CD4-positive, alpha-beta T cell treated with Interleukin-15 for 1 hour (primary cell): ENCODE results near the gene NCAM1.
"Not testable (repeated sequence)": the region's sequence is repeated elsewhere in the genome, so short reads cannot be mapped to it uniquely, and the experiment has no call there.

ENCODE experiments used
- DNase-seq: peaks from one replicate; pipeline ENCODE4 v3.0.0-alpha.2; 2020

Gene NCAM1

DNA sequence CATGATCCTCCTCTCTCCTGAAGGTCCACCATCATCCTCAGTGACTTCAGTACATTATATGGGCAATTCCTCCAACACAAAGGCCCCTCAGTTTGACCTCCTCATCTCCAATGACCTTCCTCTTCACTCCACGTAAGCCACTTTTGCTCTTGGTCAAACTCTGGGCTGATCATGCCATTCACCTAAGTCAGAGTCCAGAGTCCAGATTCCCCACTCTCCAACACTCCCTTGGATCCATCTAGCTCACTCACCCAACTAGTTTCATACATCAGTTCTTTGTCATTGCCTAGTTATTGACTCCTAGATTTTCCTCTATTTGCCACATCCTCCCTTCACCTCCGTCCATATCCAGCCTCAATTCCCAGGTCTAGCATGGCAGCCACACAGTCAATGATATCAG, 322.7 kb downstream of the NCAM1 start:
- DNase-seq = no peak

DNA sequence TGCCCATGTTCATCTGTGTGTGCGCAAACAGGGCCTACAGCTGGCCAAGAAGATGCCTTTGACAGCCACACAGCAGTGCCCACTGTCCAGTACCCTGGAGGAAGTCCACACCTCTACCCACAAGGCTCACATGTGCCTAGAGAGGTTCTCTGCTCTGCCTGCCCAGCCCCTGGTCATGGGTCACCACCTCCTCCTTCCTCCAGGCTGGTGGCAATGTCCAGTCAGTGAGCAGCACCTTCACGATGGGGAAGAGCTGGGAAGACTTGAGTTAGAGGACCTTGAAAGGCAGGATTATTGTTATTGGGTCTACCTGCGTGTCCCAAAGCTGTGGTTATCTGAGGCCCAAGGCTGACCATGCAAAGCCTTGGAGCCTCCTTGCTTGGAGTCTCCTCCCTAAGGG, 324.8 kb downstream of the NCAM1 start:
- no peak for DNase-seq

GRCh38 chr11:113286509-113287497, 325.6 kb downstream of the NCAM1 start:
- no peak for DNase-seq

DNA sequence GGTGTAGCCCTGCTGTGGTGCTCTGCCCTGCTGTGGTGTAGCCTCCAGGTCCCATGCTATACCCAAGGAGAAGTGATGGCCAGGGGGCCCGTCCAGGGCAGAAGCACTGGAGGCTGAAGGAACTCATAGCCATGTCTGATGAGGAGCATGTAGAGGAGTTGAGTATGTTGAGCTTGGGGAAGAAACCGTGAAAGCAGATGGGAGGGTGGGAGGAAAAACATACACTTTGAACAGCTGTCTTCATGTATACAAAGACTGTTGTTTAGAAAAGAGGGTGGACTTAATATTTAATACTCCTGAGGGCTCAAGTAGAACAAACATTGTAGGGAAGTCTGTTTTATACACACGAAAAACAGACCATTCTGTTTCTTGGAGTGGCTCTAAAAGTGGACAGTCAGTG, 326.6 kb downstream of the NCAM1 start:
- no peak for DNase-seq

GRCh38 chr11:113288286-113288863, 327.2 kb downstream of the NCAM1 start:
- DNase-seq = no peak

- peak; percentile 57 for DNase-seq
These were observed 328.4 kb downstream of the NCAM1 start for GRCh38 chr11:113289431-113290187.

GRCh38 chr11:113293936-113294335, 332.7 kb downstream of the NCAM1 start:
- no peak for DNase-seq

DNA sequence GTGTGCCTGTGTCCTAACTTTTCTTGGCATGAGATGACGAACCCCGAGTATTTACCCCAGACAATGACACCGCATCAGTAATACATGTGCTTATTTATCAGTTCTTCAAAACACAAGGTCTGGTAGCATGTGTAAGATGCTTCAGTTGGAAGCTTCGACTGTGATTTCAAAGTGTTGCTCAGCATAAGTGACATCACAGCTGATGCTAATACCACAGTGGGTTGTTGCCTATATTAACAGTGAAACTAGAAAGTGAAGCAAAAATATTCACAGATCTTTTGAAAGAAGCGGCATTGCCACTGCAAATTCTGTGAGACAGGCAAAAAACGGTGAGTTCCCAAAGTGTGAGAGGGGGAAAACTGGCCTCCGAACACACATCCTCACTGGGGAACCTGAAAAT, 334.8 kb downstream of the NCAM1 start:
- no peak for DNase-seq

GRCh38 chr11:113296447-113297205, 335.4 kb downstream of the NCAM1 start:
- no peak for DNase-seq

GRCh38 chr11:113298496-113298895, 337.3 kb downstream of the NCAM1 start:
- not testable (repeated sequence) for DNase-seq

- no peak for DNase-seq
These were observed 343.7 kb downstream of the NCAM1 start for GRCh38 chr11:113304916-113305315.

DNA sequence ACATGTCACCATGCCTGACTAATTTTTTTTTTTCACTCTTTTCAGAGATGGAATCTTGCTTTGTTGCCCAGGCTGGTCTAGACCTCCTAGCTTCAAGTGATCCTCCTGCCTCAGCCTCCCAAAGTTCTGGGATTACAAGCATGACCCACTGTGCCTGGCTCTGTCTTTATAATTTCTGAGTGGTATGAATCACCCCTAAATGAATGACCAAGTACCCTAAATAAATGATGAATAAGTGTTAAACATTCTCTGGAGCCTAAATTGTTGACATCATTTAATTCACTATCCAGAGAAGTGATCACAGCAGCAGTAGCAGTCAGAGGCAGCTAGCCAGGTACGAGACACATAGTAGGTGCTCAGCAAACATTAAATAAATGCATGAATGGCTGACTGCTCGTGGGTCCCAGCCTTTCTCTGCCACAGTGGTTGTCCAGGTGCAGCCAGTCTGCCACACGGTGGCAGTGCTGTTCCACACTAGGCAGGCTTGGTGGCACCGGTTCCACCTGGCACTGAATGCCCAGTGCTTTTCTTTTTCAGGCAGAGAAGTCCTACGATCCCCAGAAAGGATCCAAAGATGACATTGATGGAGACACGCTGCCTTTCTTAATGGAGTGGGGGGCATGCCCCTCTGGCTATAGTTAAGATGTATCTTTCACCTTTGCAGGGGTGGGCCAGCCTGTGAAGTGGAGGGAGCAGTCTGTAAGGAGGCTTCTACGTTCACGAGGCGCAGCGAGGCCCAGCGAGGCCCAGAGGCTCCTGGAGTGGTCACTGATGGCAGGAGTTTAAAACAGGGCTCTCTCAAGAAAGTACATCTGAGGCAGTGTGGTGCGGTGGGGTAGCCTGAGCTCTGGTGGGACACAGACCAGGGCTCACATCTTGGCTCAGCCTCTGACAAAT, 344.5 kb downstream of the NCAM1 start:
- DNase-seq = peak; percentile 67

DNA sequence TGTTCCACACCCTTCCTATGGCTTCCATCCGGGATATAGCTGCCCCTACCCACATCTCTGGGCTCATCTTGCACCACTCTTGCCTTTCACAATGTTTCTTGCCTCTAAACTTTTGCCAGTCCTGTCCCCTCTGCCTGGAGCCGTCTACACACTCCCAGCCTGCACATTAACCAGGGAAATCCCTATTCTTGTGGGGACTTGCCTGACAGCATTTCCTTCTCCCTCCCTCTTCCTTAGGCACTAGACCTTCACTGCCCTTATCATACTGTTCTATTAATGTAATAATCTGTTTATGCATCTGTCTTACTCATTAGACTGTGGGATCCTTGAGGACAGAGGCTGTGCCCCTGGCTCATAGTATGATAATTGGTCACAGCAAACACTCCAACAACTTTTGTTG, 347.4 kb downstream of the NCAM1 start:
- no peak for DNase-seq

DNA sequence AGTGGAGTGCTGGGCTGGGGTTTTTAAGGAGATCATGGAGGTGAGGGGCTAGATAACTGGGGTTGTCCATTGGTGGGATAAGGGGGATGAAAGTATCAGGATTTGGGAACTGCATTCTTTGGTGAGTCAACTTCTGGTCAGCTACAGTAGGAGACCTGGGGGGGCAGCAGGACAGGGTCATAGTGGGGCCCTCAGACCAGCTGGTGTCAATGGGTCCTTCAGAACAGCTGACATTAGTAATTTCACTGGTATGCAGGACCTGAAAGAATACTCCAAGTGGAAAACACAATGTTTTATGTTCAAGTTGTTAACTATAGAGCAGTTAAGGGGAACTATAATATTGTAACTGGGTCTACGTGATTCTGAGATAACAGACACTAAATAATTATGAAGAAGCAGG, 350.3 kb downstream of the NCAM1 start:
- DNase-seq = no peak

GRCh38 chr11:113313601-113314000, 352.4 kb downstream of the NCAM1 start:
- DNase-seq = no peak

DNA sequence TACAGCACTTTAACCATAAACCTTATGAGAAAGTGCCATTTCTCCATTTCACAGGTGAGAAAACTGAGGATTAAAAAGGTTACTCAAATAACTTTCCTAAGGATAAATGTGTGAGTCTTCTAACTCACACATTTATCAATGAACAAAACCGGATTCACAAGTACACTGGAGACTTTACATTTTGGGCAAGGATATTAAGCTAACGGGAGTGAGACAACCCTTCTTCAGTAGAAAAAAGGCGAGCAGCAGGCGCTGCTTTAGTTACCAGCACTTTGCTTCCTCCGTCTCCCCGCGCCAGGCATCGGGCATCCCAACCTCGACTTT, 352.8 kb downstream of the NCAM1 start:
- no peak for DNase-seq

DNA sequence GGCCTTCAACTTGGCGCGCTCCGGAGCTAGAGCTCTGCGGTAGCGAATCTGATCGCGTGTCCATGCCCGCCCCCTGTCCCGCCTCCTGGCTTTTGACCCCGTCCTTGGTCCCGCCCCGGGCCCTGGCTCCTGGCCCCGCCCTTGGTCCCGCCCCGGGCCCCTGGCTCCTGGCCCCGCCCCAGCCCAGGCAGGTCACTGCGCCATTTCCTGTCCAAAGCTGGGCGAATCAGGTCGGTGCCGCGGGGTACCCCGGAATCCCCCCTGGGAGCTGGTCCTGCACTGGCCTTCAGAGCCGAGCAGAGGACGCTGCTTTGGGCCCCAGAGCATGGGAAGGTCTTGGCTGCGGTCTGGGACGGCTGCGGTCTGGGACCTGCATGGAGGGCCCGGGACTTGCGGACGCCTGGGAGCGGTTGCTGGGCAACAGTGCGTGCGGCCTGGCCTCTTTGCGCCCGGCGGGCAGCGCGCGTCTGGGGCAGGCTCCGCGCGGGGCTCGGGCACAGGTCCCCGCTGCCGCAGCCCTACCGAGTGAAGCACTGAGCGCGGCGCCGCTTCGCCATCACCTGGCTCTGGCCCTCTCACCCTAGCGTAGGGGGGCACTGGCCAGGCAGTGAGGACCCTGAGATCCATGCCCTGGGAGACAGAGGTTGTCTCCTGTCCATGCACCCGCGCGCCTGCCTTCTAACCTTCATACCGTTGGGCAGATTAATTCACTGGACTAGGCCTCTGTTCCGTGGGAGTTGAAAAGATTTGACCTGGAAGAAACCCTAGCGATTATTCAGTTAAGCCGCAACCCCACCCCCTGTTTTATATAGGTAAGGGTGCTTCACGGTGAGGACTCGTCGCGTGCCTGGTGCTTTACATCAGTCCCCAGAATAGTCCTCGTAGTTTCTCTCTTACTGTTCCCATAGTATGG, 353.4 kb downstream of the NCAM1 start, which contains the start of gene TTC12:
Gene TTC12 (plus strand): TSS at position 195 of the 913 bp plus-strand sequence. CDS start 1,675 bp downstream, outside the sequence.
- DNase-seq = peak; percentile 91

GRCh38 chr11:113315811-113316210, 354.6 kb downstream of the NCAM1 start:
- DNase-seq = no peak

- DNase-seq = no peak
These were observed 355.0 kb downstream of the NCAM1 start for GRCh38 chr11:113316256-113316655.

DNA sequence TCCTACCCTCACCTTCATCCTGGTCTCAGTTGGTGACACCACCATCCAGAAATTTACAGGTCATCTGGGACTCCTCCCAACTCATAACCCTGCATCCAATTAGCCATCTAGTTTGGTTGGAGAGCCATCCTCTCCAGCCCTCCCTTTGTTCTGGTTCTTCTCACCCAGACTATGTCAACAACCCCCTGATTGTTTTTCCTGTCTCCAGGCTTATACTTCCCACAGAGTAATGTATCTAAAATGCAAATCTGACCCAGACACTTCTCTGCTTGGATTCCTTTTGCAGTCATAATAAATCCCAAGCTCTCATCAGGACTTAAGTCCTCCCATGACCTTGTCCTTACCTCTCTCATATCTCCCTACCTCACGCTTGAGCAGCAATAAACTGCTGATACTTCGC, 356.1 kb downstream of the NCAM1 start:
- no peak for DNase-seq

DNA sequence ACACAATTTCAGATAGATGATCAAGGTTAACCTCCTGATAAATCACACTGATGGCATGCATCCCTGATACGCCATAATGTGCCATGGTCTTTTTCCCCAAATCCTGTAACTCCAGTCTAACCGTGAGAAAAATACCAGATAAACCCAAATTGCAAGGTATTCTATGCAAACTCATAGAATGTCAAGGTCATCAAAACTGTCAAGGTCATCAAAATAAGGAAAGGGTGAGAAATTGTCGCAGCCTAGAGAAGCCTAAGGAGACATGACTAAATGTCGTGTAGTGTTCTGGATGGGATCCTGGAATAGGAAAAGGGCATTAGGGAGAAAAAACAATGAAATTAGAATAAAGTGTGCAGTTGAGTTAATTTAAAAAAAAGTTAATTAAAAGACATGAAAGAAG, 357.9 kb downstream of the NCAM1 start:
- DNase-seq = no peak
